ENCODE measurements around the gene SIK3. TPM values are rescaled to one million over a fixed set of nuclear protein-coding genes. Genes with fewer than 3 reads are reported as not detected.

Gene SIK3
- total and polyA plus RNA-seq, 2 experiments from 2014 or later, result 6.1 to 33.9 TPM

- no peaks in the 10 kb centered on the region; the same call in 1 of the 2 replicates for H4K20me1 ChIP-seq (replicated peaks; ENCODE audit: insufficient read depth)
Observed at GRCh38 chr11:117066959-117067358, 31.3 kb downstream of the SIK3 start.

More at GRCh38 chr11:117066959-117067358, 31.3 kb downstream of the SIK3 start:
- DNase-seq (ENCODE audit: low spot score) (no peak), ATAC-seq (no peak)
- H3K27ac Mint-ChIP-seq, result peak overlapping the region; percentile 38; the same call in 1 of the 2 replicates
- Histone ChIP-seq H3K4me1 (ENCODE audit: insufficient read depth) (peaks cover 11% of the 10 kb centered on the region), H3K27me3 (ENCODE audit: insufficient read depth) (no peaks in the 10 kb centered on the region), H2AFZ (no peak overlapping the region), H3K36me3 (ENCODE audit: insufficient read depth) (no peaks in the 10 kb centered on the region), H3F3A (replicated peaks; ENCODE audit: low read depth) (no peaks in the 10 kb centered on the region), H3K79me2 (replicated peaks; ENCODE audit: insufficient read depth) (peaks cover 98% of the 10 kb centered on the region), H3K9me2 (ENCODE audit: insufficient read depth) (no peaks in the 10 kb centered on the region), H3K4me3 (no peak overlapping the region), H3K4me2 (no peak overlapping the region), H3K27ac (ENCODE audit: low read depth) (no peak overlapping the region)
- H3K27me3 Mint-ChIP-seq (ENCODE audit: insufficient read depth, low read depth, poor library complexity), result peaks cover 1% of the 10 kb centered on the region
- TF ChIP-seq JUNB (IDR thresholded peaks at IDR 0.05; ENCODE audit: unreplicated experiment), result no peak
- no peak for TF ChIP-seq CTCF (conservative IDR thresholded peaks at IDR 0.05; ENCODE audit: low read depth in 2 of 2)
- TF ChIP-seq EZH2phosphoT487 (IDR thresholded peaks at IDR 0.05; ENCODE audit: unreplicated experiment), result no peak
- no peak for TF ChIP-seq POLR2AphosphoS5 (IDR thresholded peaks at IDR 0.05; ENCODE audit: low read depth)
- no peak for TF ChIP-seq CREB1 (CRISPR knock-in tag; IDR thresholded peaks at IDR 0.05; ENCODE audit: low read depth)
- TF ChIP-seq ZNF331 (CRISPR knock-in tag; IDR thresholded peaks at IDR 0.05; ENCODE audit: low read depth), result no peak
- no peak for TF ChIP-seq ZNF114 (CRISPR knock-in tag; IDR thresholded peaks at IDR 0.05)
- TF ChIP-seq ZNF462 (CRISPR knock-in tag; IDR thresholded peaks at IDR 0.05), result no peak
- no peak for TF ChIP-seq STAT1 (IDR thresholded peaks at IDR 0.05; ENCODE audit: unreplicated experiment)
- TF ChIP-seq EZH2 (IDR thresholded peaks at IDR 0.05; ENCODE audit: low read depth, unreplicated experiment), result no peak
- TF ChIP-seq REST (IDR thresholded peaks at IDR 0.05; ENCODE audit: unreplicated experiment), result no peak
- no peak for TF ChIP-seq ETS1 (IDR thresholded peaks at IDR 0.05)
- TF ChIP-seq NANOG (IDR thresholded peaks at IDR 0.05; ENCODE audit: borderline replicate concordance), result no peak
- H3K36me3 Mint-ChIP-seq (ENCODE audit: low read depth), result no peaks in the 10 kb centered on the region
- H3K4me1 Mint-ChIP-seq, result peaks cover 20% of the 10 kb centered on the region
- no peaks in the 10 kb centered on the region for H3K9me3 Mint-ChIP-seq
- H3K4me3 Mint-ChIP-seq, result no peak overlapping the region

All from GM23338 (cell line).